KOPT-K1 (cell line): ENCODE results near the gene NAA15.
"Not testable (repeated sequence)": the region's sequence is repeated elsewhere in the genome, so short reads cannot be mapped to it uniquely, and the experiment has no call there.

Experiments used
- H3K27ac ChIP-seq: fragments of 200-600 bp; sonication (generic); 2 replicates; pipeline ENCODE4 v1.5.1; 2016; ENCODE audit warnings: antibody characterized with exemption, mild to moderate bottlenecking, low read depth, low read length; ENCODE audit not compliant: poor library complexity, severe bottlenecking
- H3K36me3 ChIP-seq: fragments of 200-600 bp; sonication (generic); 2 replicates; pipeline ENCODE4 v1.5.1; 2017; ENCODE audit warnings: antibody characterized with exemption, mild to moderate bottlenecking, low read length, moderate library complexity; ENCODE audit not compliant: insufficient read depth
- H3K9me3 ChIP-seq: fragments of 200-600 bp; sonication (generic); 2 replicates; pipeline ENCODE4 v1.5.1; 2017; ENCODE audit warnings: antibody characterized with exemption, low read length, mild to moderate bottlenecking; ENCODE audit not compliant: insufficient read depth, poor library complexity, severe bottlenecking

Gene NAA15

DNA sequence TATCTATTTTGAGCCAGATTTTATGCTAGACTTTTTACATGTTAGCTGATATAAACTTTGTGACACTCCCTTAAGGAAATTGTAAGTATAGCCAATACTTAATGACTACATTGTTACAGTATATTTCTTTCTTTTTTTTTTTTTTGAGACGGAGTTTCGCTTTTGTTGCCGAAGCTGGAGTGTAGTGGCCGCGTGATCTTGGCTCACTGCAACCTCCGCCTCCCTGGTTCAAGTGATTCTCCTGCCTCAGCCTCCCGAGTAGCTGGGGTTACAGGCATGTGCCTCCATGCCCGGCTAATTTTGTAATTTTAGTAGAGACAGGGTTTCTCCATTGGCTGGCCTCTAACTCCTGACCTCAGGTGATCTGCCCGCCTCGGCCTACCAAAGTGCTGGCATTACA, 12.1 kb downstream of the NAA15 start:
- peaks cover 67% of the 10 kb centered on the region for H3K36me3 ChIP-seq
- peaks cover 29% of the 10 kb centered on the region for H3K9me3 ChIP-seq
- H3K27ac ChIP-seq, result not testable (repeated sequence)

DNA sequence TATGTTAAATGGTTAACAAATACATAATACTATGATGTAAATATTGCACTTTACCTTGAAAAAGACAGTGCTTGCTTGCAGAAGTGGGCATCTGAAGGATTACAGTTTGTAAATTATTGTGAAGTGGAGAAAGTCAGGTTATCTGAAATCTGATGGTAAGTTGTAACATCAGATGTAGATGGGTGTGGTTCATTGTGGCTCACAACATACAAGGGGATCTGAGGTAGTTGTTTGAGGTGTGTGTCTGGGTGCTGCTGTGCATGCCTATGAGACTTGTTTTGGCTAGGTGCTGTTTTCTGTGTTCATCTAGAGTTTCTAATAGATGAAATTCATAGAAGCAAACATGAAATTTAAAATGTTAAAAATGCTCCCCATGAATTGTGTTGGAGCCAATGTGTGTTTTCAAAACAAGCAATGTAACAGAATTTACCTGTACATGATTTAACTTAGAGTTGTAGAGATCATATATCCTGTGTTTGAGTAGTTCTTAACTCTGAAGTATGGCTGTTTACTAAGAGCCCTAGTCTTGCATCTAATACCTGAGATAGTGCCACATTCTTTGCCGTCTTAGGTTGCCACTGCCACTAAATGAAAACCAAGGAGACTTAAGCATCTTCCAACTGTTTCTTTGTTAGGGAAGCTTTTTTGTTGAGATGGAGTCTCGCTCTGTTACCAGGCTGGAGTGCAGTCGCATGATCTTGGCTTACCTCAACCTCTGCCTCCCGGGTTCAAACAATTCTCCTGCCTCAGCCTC, 12.9 kb downstream of the NAA15 start:
- H3K9me3 ChIP-seq, result peaks cover 29% of the 10 kb centered on the region
- peaks cover 69% of the 10 kb centered on the region for H3K36me3 ChIP-seq
- H3K27ac ChIP-seq, result no peak overlapping the region

DNA sequence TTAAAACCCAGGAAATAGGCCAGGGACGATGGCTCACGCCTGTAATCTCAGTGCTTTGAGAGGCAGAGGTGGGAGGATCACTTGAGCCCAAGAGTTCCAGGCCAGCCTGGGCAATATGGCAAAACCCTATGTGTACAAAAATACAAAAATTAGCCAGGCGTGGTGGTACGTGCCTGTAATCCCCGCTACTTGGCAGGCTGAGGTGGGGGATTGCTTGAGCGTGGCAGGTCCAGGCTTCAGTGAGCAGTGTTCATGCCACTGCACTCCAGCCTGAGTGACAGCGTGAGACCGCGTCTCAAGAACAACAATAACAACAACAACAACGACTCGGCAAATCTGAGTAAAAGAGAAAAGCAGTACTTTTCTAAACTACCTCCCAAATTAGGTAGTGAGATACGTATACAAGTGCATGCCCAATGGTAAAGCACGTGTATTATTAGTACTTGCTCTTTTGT, 13.9 kb downstream of the NAA15 start:
- Histone ChIP-seq H3K36me3 (peaks cover 62% of the 10 kb centered on the region), H3K9me3 (peaks cover 32% of the 10 kb centered on the region), H3K27ac (no peak overlapping the region)

DNA sequence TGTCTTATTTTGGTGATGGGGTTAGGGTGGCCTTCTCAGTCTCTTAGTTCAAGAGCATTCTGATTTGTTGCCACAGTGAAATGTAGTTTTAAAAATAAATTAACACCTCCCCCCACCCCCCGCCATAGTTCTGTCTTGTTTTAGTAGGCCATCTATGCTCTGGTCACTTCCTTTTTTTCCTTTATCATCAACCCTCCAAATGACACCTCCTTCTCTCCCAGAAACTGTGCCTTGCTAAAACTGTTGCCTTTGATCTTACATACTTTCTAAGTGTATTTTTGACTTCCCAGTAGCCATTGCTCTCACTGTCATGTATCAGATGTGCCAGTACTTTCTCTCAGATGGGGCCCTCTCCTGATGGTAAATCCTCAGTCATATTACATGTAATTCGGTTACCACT, 15.4 kb downstream of the NAA15 start:
- H3K9me3 ChIP-seq, result peaks cover 32% of the 10 kb centered on the region
- no peak overlapping the region for H3K27ac ChIP-seq
- H3K36me3 ChIP-seq, result peaks cover 62% of the 10 kb centered on the region

DNA sequence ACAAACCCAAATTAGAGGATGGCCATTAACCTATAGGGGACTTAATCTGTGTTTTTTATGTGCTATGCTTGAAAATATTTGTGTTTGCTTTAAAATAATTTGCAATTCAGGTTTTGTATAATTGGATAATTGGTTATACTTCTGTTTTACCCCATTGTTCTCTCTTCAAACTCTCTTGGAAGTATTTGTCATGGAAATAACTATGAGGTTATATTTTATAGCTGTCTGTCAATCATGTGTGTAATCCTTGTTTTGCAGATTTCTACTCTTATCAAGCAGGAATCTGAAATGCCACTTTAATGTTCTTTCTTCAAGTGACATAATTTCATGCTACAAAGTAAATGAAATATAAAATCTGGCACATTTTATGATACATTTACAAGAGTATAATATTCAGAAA, 16.3 kb downstream of the NAA15 start:
- no peak overlapping the region for H3K27ac ChIP-seq
- H3K36me3 ChIP-seq, result peaks cover 55% of the 10 kb centered on the region
- H3K9me3 ChIP-seq, result peaks cover 32% of the 10 kb centered on the region

DNA sequence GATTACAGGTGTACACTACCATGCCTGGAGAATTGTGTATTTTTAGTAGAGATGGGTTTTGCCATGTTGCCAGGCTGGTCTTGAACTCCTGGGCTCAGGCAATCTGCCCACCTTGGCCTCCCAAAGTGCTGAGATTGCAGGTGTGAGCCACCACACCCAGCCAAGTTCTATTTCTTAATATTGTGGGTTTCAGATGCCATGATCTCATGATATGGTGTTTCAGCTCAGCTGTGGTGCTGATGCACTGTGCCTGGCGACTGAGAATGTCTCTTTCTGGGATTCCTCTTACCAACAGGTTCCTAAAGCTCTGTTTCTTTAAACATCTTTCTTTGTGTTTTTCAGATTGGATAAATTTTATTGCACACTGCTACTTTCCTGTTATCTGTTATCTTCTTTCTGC, 18.3 kb downstream of the NAA15 start:
- peaks cover 28% of the 10 kb centered on the region for H3K9me3 ChIP-seq
- no peak overlapping the region for H3K27ac ChIP-seq
- peaks cover 46% of the 10 kb centered on the region for H3K36me3 ChIP-seq

DNA sequence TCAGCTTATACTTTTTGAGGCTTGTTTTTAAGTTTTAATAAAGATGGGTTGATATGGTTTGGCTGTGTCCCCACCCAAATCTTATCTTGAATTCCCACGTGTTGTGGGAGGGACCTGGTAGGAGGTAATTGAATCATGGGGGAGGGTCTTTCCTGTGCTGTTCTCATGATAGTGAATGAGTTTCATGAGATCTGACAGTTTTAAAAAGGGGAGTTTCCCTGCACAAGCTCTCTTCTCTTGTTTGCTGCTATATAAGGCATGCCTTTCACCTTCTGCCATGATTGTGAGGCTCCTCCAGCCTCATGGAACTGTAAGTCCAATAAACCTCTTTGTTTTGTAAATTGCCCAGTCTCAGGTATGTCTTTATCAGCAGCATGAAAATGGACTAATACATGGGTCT, 20.8 kb downstream of the NAA15 start:
- not testable (repeated sequence) for H3K9me3 ChIP-seq, H3K27ac ChIP-seq
- peaks cover 31% of the 10 kb centered on the region for H3K36me3 ChIP-seq

DNA sequence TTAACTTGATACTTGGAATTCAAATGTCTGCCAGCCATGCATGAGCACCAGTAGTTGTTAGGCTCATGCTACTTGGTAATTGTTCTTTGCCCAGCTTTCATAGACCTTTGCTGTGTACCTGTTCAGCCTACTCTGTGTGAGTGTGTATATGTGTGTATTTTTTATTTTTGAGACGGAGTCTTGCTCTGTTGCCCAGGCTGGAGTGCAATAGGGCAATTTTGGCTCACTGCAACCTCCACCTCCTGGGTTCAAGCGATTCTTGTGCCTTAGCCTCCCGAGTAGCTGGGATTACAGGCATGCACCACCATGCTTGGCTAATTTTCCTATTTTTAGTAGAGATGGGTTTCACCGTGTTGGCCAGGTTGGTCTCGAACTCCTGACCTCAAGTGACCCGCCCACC, 21.2 kb downstream of the NAA15 start:
- H3K27ac ChIP-seq, result not testable (repeated sequence)

DNA sequence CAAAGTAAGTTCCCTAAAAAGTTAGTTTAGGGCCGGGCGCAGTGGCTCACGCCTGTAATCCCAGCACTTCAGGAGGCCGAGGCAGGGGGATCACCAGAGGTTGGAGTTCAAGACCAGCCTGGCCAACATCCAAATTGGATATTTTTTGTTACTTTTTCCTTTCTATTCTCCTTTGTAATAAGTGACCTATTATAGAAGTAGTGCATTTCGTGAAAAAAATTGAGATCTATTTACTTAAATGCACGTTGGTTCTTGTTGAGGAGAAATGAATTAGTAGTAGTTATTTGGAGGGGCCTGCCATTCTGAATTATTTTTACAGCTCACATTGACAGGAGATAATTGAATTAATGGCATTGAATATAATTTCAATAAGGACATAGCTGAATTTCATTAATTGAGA, 23.3 kb downstream of the NAA15 start:
- Histone ChIP-seq H3K36me3 (peaks cover 41% of the 10 kb centered on the region), H3K27ac (no peak overlapping the region), H3K9me3 (peaks cover 9% of the 10 kb centered on the region)

More for the DNA sequence above, 21.2 kb downstream of the NAA15 start:
- H3K9me3 ChIP-seq, result not testable (repeated sequence)
- H3K36me3 ChIP-seq, result peaks cover 31% of the 10 kb centered on the region

DNA sequence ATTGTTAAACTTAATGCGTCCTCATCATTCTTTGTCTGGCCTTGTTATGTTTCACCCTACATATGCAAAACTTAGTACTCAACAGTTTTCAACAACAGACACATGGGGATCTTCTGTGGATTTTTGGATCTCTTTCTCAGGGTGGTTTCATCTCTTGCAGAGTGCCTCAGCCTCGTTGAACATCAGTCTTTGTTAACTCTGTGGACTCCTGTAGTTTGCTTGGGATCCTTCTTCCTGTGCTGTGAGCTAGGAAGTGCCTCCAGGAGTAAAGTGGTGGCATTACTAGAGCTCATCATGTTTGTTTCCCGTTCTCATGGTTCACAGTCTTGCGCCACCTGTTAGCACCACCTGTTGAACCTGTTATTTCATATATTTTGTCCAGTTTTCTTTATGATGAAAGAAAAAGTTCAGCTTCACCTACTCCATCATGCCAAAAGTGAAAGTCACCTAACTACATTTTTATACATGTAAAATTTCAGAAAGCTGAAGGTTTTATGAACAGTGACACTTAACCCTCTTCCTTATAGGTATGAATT, 28.4 kb downstream of the NAA15 start:
- Histone ChIP-seq H3K36me3 (peaks cover 75% of the 10 kb centered on the region), H3K27ac (no peak overlapping the region), H3K9me3 (peaks cover 8% of the 10 kb centered on the region)

DNA sequence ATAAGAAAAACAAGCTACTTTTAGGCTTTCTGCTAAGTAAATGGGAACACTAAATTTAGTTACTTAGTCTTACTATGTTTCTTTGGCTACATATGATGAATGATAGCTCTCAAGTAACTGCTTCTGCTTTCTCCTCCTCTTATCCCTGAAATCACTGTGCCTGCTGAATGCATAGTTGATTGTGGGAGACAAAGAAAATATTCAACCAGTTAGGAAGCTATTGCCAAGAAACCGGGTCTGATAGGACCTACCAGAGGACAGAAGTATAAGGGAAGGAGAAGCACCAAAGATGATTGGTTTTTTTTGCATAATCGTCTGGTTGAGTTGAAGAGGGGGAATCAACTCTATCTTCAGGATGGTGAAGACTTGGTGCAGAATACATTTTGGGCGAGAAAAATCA, 29.0 kb downstream of the NAA15 start:
- H3K9me3 ChIP-seq, result peaks cover 8% of the 10 kb centered on the region
- peaks cover 81% of the 10 kb centered on the region for H3K36me3 ChIP-seq
- no peak overlapping the region for H3K27ac ChIP-seq

DNA sequence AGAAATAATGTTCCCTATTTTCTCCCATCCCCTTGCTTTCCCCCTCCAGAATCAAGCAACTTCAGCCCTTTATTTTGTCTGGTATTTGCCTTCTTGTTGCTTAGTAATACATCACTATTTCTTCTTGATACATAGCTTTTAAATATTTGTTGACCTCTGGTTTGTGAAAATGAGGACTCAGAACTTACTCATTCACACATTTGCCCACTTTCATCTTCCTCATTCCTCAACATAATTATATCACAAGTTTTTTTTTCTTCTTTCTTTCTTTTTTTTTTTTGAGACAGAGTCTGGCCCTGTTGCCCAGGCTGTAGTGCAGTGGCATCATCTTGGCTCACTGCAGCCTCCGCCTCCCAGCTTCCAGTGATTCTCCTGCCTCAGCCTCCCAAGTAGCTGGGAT, 29.9 kb downstream of the NAA15 start:
- Histone ChIP-seq H3K9me3 (peaks cover 8% of the 10 kb centered on the region), H3K36me3 (peaks cover 88% of the 10 kb centered on the region), H3K27ac (no peak overlapping the region)

DNA sequence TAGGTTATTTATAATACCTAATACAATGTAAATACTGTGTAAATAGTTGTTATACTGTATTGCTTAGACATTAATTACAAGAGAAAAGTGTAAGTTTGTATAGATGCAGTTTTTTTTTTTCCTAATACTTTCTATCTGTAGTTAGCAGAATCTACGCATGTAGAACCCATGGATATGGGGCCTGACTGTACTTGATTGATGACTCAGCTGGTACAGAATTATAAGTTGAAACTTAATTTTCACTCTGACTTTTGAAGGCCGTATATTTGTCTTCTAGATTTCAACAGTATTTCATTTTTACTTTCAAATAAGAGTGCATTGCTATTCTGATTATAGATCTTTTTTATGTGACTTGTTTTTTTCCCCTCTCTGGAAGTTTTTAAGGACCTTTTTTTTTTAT, 31.7 kb downstream of the NAA15 start:
- peaks cover 8% of the 10 kb centered on the region for H3K9me3 ChIP-seq
- H3K36me3 ChIP-seq, result peaks cover 88% of the 10 kb centered on the region
- no peak overlapping the region for H3K27ac ChIP-seq

DNA sequence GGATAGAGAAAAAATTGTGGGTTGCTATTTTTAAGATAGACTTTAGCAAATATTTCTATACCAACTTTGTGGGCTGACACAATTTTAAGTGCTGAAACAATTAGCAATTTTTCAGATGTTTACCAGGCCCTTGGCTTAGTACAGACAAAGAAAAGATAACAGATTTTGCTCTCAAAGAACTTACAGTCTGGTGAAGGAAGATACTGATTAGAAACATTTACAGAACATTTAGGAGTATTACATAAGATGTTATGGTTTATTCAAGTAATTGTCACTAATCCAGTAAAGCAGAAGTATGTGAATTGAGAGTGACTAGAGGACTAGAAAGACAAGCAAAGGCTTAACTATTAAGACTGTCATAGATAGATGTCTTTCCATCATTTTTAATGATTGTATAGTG, 36.3 kb downstream of the NAA15 start:
- peaks cover 96% of the 10 kb centered on the region for H3K36me3 ChIP-seq

DNA sequence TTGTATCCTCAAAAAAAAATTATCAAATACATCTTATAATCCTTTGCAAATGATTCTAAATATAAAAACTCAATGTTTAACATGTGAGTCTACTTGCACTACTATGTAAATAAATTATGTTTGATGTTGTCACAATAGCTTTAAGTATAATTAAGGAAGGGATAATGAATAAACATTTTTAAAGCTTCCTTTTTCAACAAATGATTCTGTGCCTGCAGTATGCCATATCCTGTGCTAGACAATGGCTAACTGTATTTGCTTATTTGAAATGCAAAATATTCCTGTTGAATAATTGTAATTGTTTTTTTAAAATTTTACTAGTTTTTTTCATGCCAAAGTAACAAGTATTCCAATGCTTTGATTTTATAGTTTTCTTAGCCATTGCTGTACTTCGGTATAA, 60.0 kb downstream of the NAA15 start:
- no peak overlapping the region for H3K27ac ChIP-seq
- peaks cover 96% of the 10 kb centered on the region for H3K36me3 ChIP-seq
- H3K9me3 ChIP-seq, result no peaks in the 10 kb centered on the region

More for the DNA sequence above, 36.3 kb downstream of the NAA15 start:
- Histone ChIP-seq H3K9me3 (no peaks in the 10 kb centered on the region), H3K27ac (no peak overlapping the region)
